GM18517 (cell line): ENCODE results near the gene RPL18A.

Source experiments
- ATAC-seq: cut with Tn5 transposase; IDR thresholded peaks from one replicate; pipeline ENCODE4 v1.9.1; 2021; ENCODE audit warnings: mild to moderate bottlenecking, moderate library complexity; ENCODE audit not compliant: unreplicated experiment

The RPL18A gene

GRCh38 chr19:17859533-17860330 is at the start of gene RPL18A:
TSS of gene RPL18A (plus strand) at chr19:17859910. CDS start at chr19:17859957, 47 bp downstream.
- ATAC-seq = peak; percentile 92

GRCh38 chr19:17811103-17811502 is 48.6 kb upstream of the RPL18A start:
- ATAC-seq = no peak

- no peak for ATAC-seq
Observed at GRCh38 chr19:17811681-17812080, 48.0 kb upstream of the RPL18A start.

- no peak for ATAC-seq
Observed at GRCh38 chr19:17812099-17812498, 47.6 kb upstream of the RPL18A start.

GRCh38 chr19:17817668-17818363 is 41.9 kb upstream of the RPL18A start:
- no peak for ATAC-seq

GRCh38 chr19:17821190-17821589 is 38.5 kb upstream of the RPL18A start, which contains the start of gene INSL3:
TSS of gene INSL3 (minus strand) at chr19:17821519. CDS start at chr19:17821506, 13 bp downstream.
- ATAC-seq = no peak

GRCh38 chr19:17824339-17824738 is 35.4 kb upstream of the RPL18A start:
- no peak for ATAC-seq

- ATAC-seq = no peak
Observed at GRCh38 chr19:17826508-17827056, 33.1 kb upstream of the RPL18A start.

GRCh38 chr19:17829855-17830566 is 29.7 kb upstream of the RPL18A start:
- no peak for ATAC-seq

GRCh38 chr19:17830567-17831418 is 28.9 kb upstream of the RPL18A start:
- no peak for ATAC-seq

GRCh38 chr19:17831419-17831888 is 28.3 kb upstream of the RPL18A start:
- ATAC-seq = no peak

GRCh38 chr19:17832443-17833208 is 27.1 kb upstream of the RPL18A start:
- ATAC-seq = no peak

- no peak for ATAC-seq
Observed at GRCh38 chr19:17834350-17835181, 25.1 kb upstream of the RPL18A start.

GRCh38 chr19:17835182-17836006 is 24.3 kb upstream of the RPL18A start:
- ATAC-seq = no peak

GRCh38 chr19:17836530-17836929 is 23.2 kb upstream of the RPL18A start:
- no peak for ATAC-seq

- no peak for ATAC-seq
Observed at GRCh38 chr19:17837972-17838371, 21.7 kb upstream of the RPL18A start.

GRCh38 chr19:17840019-17840418 is 19.7 kb upstream of the RPL18A start:
- no peak for ATAC-seq

GRCh38 chr19:17841371-17841809 is 18.3 kb upstream of the RPL18A start:
- ATAC-seq = no peak
